ENCODE results near the gene PROM2.

PROM2 gene

DNA sequence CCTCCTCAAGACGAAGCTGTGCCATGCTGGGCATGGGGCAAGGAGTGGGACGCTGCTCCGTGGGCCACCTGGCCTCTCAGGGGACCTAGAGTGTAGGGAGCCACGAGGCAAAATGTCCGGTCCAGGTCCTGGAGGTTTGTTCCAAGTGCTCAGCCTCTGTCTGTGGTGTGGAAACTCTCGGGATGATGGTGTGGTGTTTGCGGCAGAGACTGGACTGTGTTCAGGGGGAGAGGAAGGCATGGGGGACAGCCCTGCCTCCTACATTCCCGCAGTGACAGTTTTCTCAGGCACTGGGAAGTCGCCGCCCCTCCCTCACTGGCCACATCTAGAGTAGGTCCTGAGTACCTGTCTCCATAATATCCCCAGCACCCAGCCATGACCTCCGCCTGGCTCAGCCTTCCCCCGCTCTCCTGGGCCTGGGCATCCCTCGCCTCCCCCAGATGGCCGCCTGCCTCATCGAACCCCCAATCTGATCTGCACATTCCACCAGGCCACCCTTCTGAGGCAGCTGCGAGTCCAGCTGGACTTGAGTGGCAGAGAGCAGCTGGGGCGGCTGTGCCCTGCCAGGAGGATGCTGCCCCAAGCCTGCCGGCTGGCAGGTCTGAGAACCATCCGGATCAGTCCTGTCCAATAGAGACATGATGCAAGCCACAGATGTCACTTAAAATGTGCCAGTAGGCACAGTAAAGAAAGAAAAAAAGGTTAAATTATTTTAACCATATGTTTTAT, 29.1 kb downstream of the PROM2 start:
- H3K27ac ChIP-seq = no peak overlapping the region
- DNase-seq (ENCODE audit: low read depth, low spot score) = no peak

DNA sequence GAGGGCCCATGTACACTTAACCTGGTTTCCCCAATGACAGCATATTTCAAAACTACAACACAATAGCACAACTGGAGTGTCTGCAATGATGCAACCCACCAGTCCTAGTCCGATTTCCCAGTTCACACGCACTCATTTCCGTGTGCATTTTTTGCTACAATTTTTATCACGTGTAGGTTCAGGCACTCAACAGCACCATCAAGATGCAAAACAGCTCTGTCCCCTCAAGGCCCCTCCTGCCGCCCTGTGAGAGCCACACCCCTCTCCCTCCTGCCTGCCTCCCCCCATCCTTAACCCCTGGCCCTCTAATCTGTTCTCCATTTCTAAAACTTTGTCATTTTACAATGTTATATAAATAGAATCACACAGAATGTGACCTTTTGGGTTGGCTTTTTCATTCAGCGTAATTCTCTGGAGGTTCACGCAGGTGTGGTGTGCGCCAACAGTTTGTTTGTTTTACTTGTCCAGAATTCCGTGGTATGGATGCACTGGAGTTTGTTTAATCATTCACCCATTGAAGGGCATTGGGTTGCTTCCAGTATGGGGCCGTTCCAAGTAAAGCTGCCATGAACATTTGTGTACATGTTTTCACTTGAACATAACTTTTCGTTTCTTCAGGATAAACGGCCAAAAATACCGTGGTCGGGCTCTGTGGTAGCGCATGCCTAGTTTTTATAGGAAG, 31.3 kb downstream of the PROM2 start:
- H3K27ac ChIP-seq = no peak overlapping the region
- DNase-seq (ENCODE audit: low read depth, low spot score) = no peak

- DNase-seq (ENCODE audit: low read depth, low spot score) = no peak
- H3K27ac ChIP-seq = no peak overlapping the region
These were observed 32.2 kb downstream of the PROM2 start for GRCh38 chr2:95306336-95306895.

GRCh38 chr2:95307036-95307435, 32.8 kb downstream of the PROM2 start:
- DNase-seq (ENCODE audit: low read depth, low spot score) = no peak
- H3K27ac ChIP-seq = no peak overlapping the region

- no peak overlapping the region for H3K27ac ChIP-seq
- DNase-seq (ENCODE audit: low read depth, low spot score) = no peak
These were observed 33.6 kb downstream of the PROM2 start for GRCh38 chr2:95307878-95308277.

DNA sequence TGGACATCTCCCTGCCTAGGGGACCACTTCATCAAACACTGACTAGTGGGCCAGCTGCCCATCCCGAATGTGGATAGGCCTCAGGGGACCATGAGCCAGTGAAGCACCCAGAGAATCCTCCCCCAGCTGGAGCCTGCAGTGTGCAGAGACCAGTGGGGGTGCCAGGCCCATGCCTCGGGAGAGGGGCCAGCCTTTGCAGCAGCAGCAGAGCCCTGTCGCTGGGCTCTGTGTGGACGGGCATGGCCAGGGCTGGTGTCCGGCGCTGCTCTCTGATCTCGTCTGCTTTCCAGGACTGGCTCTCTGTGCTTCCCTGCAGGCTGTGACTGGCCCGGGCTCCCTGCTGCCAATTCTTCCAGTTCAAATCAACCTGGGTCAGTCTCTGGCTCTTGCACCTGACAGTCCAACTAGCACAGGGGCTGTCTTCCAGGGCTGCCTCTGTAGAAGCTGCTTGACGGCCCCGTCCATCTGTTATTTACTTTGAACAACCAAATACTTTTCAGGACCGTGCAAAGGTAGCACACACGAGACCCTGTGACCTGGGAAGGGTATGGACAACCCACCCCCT, 34.3 kb downstream of the PROM2 start:
- no peak overlapping the region for H3K27ac ChIP-seq
- no peak for DNase-seq (ENCODE audit: low read depth, low spot score)

DNA sequence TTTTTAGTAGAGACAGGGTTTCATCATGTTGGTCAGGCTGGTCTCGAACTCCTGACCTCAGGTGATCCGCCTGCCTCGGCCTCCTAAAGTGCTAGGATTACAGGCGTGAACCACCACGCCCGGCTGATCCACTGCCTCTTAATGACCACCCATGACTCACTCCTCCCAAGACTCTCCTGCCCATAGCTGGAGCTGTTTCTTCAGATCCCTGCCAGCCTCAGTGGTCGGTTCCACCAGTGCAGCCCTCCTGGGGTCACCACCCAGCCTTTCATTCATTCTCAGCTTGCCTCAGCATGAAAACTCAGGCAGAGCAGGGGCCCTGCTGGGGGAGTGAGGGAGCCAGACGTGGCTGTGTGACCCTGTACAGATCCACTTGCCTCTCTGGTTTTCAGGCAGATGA, 35.4 kb downstream of the PROM2 start:
- no peak for DNase-seq (ENCODE audit: low read depth, low spot score)
- H3K27ac ChIP-seq = no peak overlapping the region

- DNase-seq (ENCODE audit: low read depth, low spot score) = no peak
- no peak overlapping the region for H3K27ac ChIP-seq
These were observed 36.0 kb downstream of the PROM2 start for GRCh38 chr2:95310216-95310615.

DNA sequence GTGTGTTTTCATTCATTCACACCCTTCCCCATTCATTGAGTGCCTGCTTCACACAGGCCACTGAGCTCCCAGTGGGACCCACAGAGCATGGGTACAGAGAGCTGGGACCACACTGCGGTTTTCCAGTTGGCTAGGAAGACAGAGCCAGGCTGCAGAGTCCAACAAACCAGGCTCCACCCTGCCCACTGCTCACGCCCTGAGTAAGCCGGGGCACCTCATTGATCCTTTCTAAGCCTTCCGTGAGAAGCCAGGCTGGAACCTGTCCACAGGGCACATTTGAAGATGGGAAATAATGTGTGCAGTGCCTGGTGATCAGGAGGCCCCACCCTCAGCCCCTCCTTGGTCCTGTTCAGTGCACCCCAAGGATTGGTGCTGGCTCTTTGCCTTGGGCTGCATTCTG, 36.4 kb downstream of the PROM2 start:
- no peak for DNase-seq (ENCODE audit: low read depth, low spot score)
- H3K27ac ChIP-seq = no peak overlapping the region

DNA sequence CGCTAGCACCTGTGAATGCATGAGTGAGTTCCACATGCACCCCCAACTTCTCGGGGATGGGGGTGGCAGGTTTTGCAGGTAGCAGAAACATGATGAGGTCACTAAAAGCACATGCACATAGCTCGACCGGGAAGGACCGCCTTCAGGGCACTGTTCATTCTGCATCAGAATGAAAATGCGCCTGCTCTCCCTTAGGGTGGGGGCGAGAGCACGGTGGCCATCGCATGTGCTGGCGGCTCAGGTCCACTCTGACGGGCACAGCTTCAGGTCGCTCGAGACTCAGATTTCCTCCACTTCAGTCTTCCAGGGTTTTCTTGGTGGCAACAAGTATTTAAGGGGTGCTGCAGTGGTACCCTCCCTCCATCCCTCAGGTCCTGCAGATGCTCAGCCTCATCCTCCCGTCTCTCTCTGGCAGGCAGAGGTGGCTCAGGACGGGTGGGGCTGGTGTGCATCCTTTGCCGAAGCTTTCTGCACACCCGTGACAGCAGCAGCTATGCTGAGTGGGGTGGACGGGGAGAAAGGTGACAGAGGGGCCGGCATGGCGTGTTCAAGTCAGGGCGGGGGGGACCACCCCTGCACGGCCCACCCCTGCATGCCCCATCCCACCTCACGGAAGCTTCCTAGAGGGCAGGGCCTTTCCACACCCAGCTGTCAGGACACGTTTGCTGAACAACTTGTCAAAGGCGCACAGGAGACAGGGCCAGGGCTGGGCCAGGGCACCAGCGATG, 37.7 kb downstream of the PROM2 start:
- DNase-seq (ENCODE audit: low read depth, low spot score) = no peak
- H3K27ac ChIP-seq = no peak overlapping the region

DNA sequence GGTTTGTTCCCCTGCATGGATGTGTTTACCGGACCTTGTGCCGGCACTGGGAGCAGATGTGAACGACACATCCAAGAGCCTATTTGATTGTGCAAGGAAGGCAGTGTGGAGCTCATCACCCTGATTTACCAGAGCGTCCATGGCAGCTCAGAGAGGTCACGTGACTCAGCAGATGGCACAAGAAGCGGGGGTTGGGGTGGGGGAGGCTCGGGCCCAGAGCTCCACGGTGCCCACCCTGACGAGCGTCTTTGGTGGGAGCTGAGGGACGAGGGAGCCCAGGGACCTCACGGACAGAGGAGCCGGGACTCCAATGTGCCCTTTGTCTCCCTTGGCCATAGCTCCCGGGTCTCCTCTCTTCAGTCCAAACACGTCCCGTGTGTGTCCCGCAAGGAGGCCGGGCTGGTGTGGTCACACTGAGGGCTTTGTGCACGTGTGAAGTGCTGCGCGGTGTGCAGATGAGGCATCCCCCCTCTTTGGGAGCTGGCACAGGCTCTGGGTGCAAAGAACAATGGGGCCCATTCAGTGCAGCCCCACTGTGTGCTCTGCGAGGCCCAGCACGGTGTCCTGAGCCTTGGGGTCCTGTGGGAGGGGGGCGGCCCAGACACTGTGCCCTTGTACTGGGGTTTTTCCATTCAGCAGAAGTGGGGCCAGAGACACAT, 38.4 kb downstream of the PROM2 start:
- H3K27ac ChIP-seq = no peak overlapping the region
- DNase-seq (ENCODE audit: low read depth, low spot score) = no peak

DNA sequence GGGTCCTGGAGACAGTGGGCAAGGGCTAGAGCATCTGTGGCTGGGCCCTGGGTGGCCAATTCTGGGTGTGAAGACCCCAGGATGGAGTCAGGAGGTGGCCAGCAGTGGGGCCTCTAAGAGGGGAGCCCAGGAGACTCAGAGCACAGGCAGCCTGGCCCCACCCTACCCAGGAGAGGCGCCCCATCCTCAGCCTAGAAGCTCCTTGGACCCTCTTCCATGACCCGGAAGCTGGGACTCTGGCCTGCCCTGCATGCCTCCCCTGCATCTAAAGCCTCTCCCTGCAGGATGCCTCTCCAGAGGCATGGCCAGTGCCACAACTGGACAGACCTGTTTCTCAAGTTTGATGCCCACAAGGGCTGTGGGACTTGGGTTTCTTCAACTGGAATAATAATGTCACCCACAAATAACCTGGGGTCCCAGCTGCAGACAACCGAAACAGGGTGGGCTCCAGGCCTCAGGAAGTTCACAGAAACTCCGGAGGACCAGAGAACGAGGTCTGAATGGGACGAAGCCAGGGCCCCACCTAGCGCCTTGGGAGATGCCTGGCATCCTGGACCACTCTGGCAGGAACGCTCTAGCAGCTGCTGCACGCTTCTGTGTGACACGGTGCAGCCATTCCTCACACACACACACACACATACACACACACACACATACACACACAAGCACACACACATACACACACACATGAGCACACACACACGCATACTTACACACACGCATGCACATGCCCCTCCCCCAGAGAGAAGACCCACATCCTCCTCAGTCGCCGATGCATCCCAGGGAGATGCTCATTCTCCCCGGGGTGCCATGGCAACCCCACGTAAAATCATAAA, 39.3 kb downstream of the PROM2 start:
- DNase-seq (ENCODE audit: low read depth, low spot score) = no peak
- no peak overlapping the region for H3K27ac ChIP-seq

GRCh38 chr2:95314598-95314963, 40.3 kb downstream of the PROM2 start:
- DNase-seq (ENCODE audit: low read depth, low spot score) = no peak
- no peak overlapping the region for H3K27ac ChIP-seq

DNA sequence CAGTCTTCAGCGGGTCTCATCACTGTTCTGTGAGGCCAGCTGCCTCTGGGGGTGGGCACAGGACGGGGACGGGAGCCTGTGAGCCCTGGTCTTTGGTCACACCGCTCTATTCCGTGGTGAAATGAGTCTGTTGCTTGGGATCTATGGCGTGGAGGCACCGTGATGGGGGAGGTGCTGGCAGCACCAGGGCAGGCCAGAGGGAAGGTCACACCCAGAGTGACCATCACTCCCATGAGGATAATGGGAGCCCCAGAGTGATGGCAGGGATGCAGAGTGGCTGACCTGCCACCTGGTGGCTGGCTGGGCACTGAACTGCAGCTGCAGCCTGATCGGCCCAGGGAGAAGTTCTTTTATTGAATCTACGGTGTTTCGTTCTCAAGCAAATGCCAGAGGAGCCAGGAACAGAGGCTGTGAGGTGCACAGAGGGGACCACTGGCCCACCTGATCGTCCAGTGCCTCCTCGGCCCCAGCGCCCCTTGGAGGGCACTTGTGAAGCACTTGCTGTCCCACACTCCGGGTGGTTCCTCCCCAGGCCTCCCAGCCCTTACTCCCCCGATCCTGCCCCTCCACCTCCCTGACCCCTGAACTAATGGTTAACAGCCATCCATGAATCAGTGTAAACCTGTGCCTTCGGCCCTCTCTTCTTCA, 40.8 kb downstream of the PROM2 start:
- DNase-seq (ENCODE audit: low read depth, low spot score) = no peak

GRCh38 chr2:95315801-95316411, 41.7 kb downstream of the PROM2 start:
- no peak overlapping the region for H3K27ac ChIP-seq
- DNase-seq (ENCODE audit: low read depth, low spot score) = peak; percentile 84

More for the DNA sequence above, 40.8 kb downstream of the PROM2 start:
- no peak overlapping the region for H3K27ac ChIP-seq

DNA sequence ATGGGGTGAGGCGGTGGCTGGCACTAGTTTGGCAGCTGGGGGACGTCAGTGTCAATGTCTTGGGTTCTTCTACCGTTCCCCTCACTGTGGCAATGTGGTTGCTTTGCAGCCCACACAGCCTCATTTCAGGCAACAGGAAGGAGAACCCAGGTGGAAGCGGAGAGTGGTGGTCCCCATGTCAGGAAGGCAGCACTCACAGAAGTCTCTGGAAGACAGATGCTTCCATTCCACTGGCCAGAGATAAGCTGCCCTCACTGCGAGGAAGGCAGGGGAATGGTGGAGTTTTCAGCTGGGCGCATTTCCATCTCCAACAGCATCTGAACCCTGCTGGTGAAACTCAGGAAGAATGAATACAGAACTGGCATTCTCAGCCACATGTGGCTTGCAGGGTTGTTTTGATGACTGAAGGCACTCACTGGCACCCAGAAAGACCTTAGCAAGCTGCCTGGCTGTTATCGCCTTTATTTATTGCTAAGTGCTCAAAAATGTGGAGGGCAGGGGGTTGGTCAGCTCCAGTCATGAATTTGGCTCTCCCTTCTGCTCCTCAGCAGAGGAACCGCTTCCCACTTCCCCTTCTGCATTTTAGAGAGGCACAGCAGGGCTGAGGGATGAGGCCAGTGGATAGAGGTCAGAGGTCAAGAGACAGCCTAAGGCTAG, 42.3 kb downstream of the PROM2 start:
- no peak for DNase-seq (ENCODE audit: low read depth, low spot score)
- no peak overlapping the region for H3K27ac ChIP-seq

DNA sequence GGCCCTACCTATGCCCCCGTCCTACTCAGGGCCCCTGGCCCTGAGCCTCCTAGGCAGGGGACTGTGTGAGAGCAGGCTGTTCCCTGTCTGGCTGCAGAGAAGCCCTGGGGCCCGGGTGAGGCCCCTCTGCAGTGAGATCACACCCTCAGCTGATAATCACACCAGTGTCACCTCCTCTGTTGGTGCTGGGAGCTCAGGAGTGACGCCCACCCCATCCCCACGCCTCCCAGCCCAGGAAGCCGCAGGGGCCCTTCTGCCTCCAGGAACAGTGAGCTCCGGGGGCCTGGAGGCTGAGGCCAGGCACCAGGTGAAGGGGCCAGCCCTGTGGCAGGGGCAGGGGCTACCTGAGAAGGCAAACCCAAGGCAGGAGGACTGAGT, 42.9 kb downstream of the PROM2 start:
- H3K27ac ChIP-seq = no peak overlapping the region
- DNase-seq (ENCODE audit: low read depth, low spot score) = no peak

Data from epithelial cell of prostate (primary cell).